HG03439 (cell line): Measurements from ENCODE around the gene MALT1.
"Not testable (repeated sequence)": the region's sequence is repeated elsewhere in the genome, so short reads cannot be mapped to it uniquely, and the experiment has no call there.

ENCODE experiments used
- ATAC-seq: cut with Tn5 transposase; IDR thresholded peaks from one replicate; pipeline ENCODE4 v1.9.1; 2021; ENCODE audit warnings: mild to moderate bottlenecking, moderate library complexity; ENCODE audit not compliant: unreplicated experiment

MALT1 gene

GRCh38 chr18:58727776-58728500 is 56.7 kb downstream of the MALT1 start:
- no peak for ATAC-seq

DNA sequence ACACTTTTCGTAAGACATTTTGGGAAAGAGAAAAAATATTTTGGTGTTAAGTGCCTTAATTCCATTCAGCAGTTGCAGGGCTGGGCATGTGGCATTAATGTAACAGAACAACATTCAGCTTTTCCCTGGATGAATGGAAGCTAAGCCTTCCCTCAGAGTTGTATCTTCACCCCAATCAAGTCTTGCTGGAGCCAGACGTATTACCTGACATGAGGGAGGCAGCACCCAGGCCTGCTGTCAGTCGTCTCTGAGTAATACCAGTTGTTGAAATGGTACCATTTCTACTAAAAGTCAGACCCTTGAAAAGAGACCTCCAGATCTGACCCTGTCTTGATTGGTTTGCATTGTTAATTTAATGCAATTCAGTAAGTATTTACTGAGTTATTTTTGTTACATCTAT is 57.5 kb downstream of the MALT1 start:
- no peak for ATAC-seq

GRCh38 chr18:58730618-58731017 is 59.4 kb downstream of the MALT1 start:
- ATAC-seq = no peak

DNA sequence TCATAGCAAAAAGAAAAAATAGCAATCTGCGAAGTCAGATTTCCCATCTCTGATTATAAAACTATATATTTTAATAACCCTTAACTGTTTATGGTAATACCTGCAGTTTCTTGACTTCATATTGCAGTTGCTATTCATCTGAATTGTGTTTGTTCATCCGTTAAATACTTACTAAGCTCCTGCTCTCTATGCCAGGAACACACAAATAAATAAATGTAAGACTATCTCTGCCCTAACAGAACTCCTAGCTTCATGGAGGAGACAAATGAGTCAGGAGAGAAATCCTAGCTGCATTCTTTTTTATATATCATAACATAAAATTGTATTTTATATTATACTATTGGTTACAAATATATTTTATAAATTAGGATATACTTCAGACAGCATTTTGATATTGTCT is 61.2 kb downstream of the MALT1 start:
- ATAC-seq = no peak

DNA sequence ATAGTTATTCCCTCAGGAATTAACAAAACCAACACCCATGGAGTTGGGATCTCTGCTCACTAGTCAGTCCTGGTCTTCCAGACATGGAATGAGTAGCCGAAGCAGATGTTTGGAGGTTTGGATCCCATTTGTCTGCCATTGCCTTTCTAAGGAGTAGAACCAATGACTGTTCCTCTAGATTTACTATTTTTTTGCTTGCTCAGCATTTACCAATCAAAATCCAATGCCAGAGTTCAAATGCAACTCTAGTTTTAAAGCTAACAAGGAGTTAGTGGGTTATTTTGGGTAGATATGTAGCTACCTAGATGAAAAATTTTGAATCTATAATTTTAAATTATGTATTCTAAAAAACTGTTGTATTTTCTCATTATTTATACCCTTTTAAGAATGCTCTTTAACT is 62.6 kb downstream of the MALT1 start:
- ATAC-seq = no peak

GRCh38 chr18:58738322-58738721 is 67.1 kb downstream of the MALT1 start:
- ATAC-seq = no peak

DNA sequence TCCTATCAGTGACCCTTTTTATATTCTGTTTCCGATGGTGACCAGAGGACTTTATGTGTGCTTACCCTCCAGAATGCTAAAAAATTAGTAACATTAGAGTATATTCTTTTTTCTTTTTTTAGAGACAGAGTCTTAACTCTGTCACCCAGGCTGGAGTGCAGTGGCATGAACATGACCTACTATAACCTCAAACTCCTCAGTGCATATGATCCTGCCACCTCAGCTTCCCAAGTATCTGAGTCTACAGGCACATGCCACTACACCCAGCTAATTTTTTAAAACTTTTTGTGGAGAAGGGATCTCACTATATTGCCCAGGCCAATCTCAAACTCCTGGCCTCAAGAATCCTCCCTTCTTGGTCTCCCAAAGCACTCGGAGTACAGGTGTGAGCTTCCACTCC is 74.6 kb downstream of the MALT1 start:
- no peak for ATAC-seq

GRCh38 chr18:58748899-58749595 is 77.8 kb downstream of the MALT1 start:
- no peak for ATAC-seq

GRCh38 chr18:58753976-58754375 is 82.7 kb downstream of the MALT1 start:
- ATAC-seq = no peak

DNA sequence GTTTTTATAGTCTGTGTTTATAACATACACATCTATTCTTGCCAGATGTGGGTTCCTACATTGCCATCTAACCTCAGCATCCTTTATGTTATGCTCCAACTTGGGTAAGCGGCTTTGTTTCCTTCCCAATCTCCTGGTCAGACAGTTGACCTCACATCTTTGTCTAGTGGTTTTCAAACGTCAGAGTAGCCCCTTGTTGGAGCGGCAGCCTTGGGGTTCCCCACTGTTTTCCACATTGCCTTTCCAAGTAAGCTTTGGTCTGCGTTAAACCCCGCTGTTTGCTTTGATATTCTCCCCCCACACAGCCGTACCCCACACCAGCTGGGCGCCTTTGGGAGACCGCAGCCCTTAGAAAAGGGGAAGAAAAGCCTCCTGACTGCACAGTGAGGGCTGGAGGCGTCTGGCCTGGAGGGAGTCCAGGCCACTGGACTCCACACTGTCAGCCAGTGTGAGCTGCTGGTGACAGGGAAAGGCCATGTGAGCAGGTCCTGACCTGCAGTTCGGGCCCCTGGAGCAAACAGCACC is 83.3 kb downstream of the MALT1 start:
- no peak for ATAC-seq

- ATAC-seq = no peak
These were observed 84.2 kb downstream of the MALT1 start for GRCh38 chr18:58755304-58756010.

- no peak for ATAC-seq
These were observed 84.9 kb downstream of the MALT1 start for GRCh38 chr18:58756148-58756547.

- ATAC-seq = no peak
These were observed 85.5 kb downstream of the MALT1 start for GRCh38 chr18:58756596-58757240.

GRCh38 chr18:58757351-58757750 is 86.1 kb downstream of the MALT1 start:
- ATAC-seq = not testable (repeated sequence)

DNA sequence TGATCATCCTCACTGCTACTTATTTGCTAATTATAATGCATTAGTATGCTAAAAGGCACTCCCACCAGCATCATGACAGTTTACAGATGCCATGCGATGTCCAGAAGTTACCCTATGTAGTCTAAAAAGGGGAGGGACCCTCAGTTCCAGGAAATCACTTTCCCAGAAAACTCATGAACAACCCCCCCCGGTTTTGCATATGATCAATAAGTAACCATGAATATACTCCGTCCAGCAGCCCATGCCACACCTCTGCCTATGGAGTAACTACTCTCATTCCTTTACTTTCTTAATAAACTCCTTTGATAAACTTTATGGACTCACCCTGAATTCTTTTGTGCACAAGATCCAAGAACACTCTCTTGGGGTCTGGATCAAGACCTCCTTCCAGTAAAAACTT is 86.8 kb downstream of the MALT1 start:
- no peak for ATAC-seq

DNA sequence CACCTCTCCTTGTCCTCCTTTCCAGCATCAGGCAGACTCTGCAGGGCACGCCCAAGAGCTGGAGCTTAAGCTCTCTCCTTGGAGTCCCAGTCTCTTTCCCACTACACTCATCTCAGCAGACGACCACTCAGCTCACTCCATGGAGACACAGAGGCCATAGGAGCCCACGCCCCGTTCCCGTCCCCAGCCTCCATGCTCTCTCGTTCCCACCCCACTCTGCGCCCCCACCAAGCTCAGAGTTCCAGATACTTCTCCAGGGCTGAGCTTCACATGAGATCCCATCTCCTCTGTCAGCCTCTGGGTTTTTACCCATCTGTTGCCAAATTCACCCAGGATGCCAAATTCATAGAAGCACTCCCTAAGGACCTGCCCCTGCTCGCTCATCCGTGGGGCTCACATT is 87.3 kb downstream of the MALT1 start:
- no peak for ATAC-seq

DNA sequence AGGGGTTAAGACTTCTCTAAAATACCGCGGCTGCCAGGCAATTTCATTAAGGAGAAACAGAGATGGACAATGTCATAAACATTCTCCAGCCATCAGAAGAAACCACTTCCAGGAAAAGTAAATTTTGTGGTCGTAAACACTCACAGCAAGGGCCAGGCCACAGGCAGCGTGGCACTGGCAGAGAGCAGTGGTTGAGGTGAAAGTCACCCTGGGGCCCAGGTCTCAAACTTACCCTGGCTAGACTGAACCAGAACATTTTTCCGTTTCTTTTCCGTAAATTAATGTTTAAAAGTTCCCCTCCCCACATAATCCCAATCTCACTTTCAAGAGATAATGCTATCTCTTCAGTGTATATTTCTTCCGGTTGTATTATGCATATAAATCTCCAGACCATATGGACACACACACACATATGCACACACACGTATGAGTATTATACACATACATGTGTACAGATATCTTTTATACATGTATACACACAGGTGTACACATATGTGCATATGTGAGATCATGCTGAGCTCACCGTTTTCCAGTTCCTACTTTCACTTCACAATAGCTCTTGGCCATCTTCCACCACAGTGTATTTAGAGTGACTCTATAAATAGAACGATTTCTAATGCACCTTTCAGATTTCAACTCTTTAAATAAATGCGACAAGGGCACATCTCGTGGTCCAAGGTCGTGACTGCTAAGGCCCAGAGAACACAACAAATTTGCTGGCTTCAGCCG is 90.1 kb downstream of the MALT1 start:
- ATAC-seq = peak; percentile 56

DNA sequence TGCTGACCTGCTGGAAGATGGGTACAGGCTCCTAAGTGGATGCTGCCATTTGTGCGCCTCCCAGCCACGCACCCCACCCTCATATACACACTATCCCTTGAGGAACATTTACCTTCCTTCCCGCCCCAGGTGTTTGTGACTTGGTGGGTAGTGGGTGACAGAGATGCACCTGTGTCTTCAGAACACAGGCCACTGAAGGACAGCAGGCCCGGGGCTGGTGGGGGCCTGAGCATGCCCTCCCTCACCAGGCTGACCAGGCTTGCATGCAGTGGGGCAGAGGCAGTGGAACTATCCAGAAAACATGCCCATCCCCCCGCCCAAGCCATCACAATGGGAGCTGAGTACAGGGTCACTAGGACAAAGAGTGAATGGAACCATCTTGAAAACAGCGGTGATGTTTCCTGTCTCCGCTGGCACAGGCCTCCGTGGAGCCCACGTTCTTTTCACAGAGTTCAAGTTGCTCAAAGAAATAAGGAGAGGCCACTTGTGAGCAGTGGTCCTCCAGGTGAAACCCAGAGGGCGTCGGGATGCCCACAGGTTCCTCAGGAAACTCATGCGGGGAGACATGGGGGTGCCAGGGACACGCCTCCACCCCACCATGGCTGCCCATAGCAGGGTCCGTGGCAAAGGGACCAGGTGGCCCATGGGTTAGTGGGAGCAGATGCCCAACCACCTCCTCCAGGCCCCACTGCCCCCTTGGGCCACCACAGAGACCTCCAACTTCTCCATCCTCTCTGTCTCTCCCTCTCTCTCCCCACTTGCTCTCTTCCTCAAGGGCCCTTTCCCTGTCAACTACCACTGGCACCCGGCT is 90.9 kb downstream of the MALT1 start:
- ATAC-seq = no peak

DNA sequence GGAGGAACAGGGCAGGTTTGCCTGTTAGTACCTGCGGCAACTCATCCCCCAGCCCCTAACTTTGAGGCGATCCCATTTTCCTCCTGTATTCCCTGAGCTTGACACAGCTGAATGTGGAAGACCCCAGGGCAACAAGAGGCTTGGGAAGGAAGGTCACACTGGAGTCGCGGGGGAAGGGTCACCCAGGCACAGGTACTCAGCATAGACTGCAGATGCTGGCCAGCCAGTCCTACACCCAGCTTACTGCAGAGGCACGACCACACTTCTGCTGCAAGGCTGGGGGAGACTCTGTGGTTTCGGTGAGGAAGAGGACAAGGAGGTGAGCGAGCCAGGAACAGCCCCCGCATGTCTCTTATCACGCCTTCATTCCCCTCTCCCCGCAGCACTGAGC is 91.5 kb downstream of the MALT1 start:
- ATAC-seq = no peak

DNA sequence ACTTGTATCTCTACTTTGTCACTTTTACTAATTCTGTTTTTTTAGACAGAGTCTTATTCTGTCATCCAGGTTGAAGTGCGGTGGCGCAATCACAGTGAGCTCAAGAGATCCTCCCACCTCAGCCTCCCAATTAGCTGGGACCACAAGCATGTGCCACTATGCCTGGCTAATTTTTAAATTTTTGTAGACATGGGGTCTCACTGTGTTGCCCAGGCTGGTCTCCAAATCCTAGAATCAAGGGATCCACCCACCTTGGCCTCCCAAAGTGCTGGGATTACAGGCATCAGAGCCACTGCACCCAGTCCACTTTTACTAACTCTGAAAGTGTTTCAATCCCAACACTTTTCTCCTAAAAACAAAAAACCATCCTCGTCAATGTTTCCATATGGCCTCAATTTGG is 94.9 kb downstream of the MALT1 start:
- no peak for ATAC-seq
